ENCODE data around the gene STK10. TPM values are rescaled to one million over a fixed set of nuclear protein-coding genes. Genes with fewer than 3 reads are reported as not detected.

STK10 gene
- total and polyA plus RNA-seq, 2 of the 8 experiments (the other 6 are each of a cell fraction or from before 2014, with no cell fraction given) = 10.5 to 21.4 TPM

- TF ChIP-seq CTBP2 (IDR thresholded peaks at IDR 0.05; ENCODE audit: borderline replicate concordance, insufficient read depth, insufficient read length, low read length) (no peak), TAF7 (optimal IDR thresholded peaks at IDR 0.05; ENCODE audit: borderline replicate concordance, low read depth, low read length) (no peak), E2F6 (IDR thresholded peaks at IDR 0.05) (no peak), BCL11A (IDR thresholded peaks at IDR 0.05; ENCODE audit: low read depth in 2 of 2, low read length in 2 of 2) (no peak), HDAC6 (IDR thresholded peaks at IDR 0.05; ENCODE audit: low read depth, low read length) (no peak), RNF2 (IDR thresholded peaks at IDR 0.05; ENCODE audit: borderline replicate concordance, low read depth, low read length, missing control alignments, poor library complexity, severe bottlenecking) (no peak), ATF2 (IDR thresholded peaks at IDR 0.05; ENCODE audit: low read length) (no peak), GABPA (IDR thresholded peaks at IDR 0.05; ENCODE audit: borderline replicate concordance, insufficient read depth, low read length) (no peak)
These were observed 9.6 kb downstream of the STK10 start (continued) for GRCh38 chr5:172178301-172178987.

Measured in H1 (cell line).